Hepatocyte (in vitro differentiated cells): Measurements from ENCODE around the gene TMEM222. TPM values are rescaled to one million over a fixed set of nuclear protein-coding genes. Genes with fewer than 3 reads are reported as not detected.

Source experiments
- polyA plus RNA-seq: library from polyadenylated mRNA; unstranded; fragments of >200 nt; fragmentation: Nextera tagmentation; extraction: Ambion mirVana; gene quantifications from 2 replicates; pipeline ENCODE4 v1.2.1, GENCODE V29; 2016
- small RNA-seq: library from RNA; depleted of rRNA; stranded (forward); fragments of <200 nt; gene quantifications from one replicate; pipeline ENCODE3, GENCODE V24; 2014
- total RNA-seq: library from RNA; depleted of rRNA; stranded (reverse); fragments of >200 nt; gene quantifications from 2 replicates; pipeline ENCODE4 v1.2.3, GENCODE V29; 2014

Gene TMEM222
- total and polyA plus RNA-seq, 2 experiments from 2014 or later: 29.7 to 55.3 TPM

Small RNA genes lying within 50 kb of the gene (small RNA-seq; reads per million reads assigned to genes)
- gene RNU6-48P: not detected

Other genes with a start within 250 kb of the TMEM222 start
- 9.7 and 13.3 TPM in 2 replicates for gene SLC9A1, start 167.0 kb upstream of the TMEM222 start, total RNA-seq
- 29.8 and 31.3 TPM in 2 replicates for gene SLC9A1, start 167.0 kb upstream of the TMEM222 start, polyA plus RNA-seq
- 15.3 and 22.8 TPM in 2 replicates for gene WDTC1, start 87.5 kb upstream of the TMEM222 start, total RNA-seq
- 7.3 and 11.0 TPM in 2 replicates for gene WDTC1, start 87.5 kb upstream of the TMEM222 start, polyA plus RNA-seq
- gene SYTL1, start 19.9 kb downstream of the TMEM222 start, total RNA-seq: 10.6 and 12.1 TPM in 2 replicates
- gene SYTL1, start 19.9 kb downstream of the TMEM222 start, polyA plus RNA-seq: 21.7 and 26.2 TPM in 2 replicates
- 4.3 and 6.3 TPM in 2 replicates for gene MAP3K6, start 44.8 kb downstream of the TMEM222 start, total RNA-seq
- gene MAP3K6, start 44.8 kb downstream of the TMEM222 start, polyA plus RNA-seq: 20.4 and 24.8 TPM in 2 replicates
- not detected in 2 replicates for gene FCN3, start 52.7 kb downstream of the TMEM222 start, total RNA-seq
- gene FCN3, start 52.7 kb downstream of the TMEM222 start, polyA plus RNA-seq: not detected in 2 replicates
- gene CD164L2, start 61.2 kb downstream of the TMEM222 start, total RNA-seq: not detected in 2 replicates
- 0.19 TPM in 1 of 2 replicates, not detected in the other for gene CD164L2, start 61.2 kb downstream of the TMEM222 start, polyA plus RNA-seq
- gene GPR3, start 70.5 kb downstream of the TMEM222 start, total RNA-seq: 0.32 and 0.47 TPM in 2 replicates
- 1.5 and 2.2 TPM in 2 replicates for gene GPR3, start 70.5 kb downstream of the TMEM222 start, polyA plus RNA-seq
- 25.2 and 28.5 TPM in 2 replicates for gene WASF2, start 168.0 kb downstream of the TMEM222 start, total RNA-seq
- gene WASF2, start 168.0 kb downstream of the TMEM222 start, polyA plus RNA-seq: 45.6 and 61.1 TPM in 2 replicates